Measurements from ENCODE around the gene PRSS1.
"Not testable (repeated sequence)": the region's sequence is repeated elsewhere in the genome, so short reads cannot be mapped to it uniquely, and the experiment has no call there.

- not testable (repeated sequence) for TF ChIP-seq CTCF (IDR thresholded peaks at IDR 0.05); EZH2 (IDR thresholded peaks at IDR 0.05; ENCODE audit: borderline replicate concordance, insufficient read depth, low read depth, low read length, poor library complexity, severe bottlenecking)
Observed at GRCh38 chr7:142758312-142758711, 9.0 kb downstream of the PRSS1 start.

Measured in B cell (primary cell).